ENCODE data around the gene RCOR1.

The RCOR1 gene

GRCh38 chr14:102654298-102654697, 61.8 kb downstream of the RCOR1 start:
- Histone ChIP-seq H3K4me3 (ENCODE audit: low read depth in 1 of 2, low read length in 2 of 2) (no peak overlapping the region), H3K4me1 (ENCODE audit: control insufficient read depth in 1 of 2, insufficient read depth in 2 of 2, low read length in 2 of 2) (peaks cover 0 to 2% of the 10 kb centered on the region in 2 donors), H3K9ac (ENCODE audit: low read depth in 1 of 2, low read length in 2 of 2) (no peak overlapping the region), H3K9me3 (ENCODE audit: control insufficient read depth in 1 of 2, low read length in 2 of 2) (no peaks in the 10 kb centered on the region), H3K36me3 (ENCODE audit: control insufficient read depth in 1 of 2, insufficient read depth in 2 of 2, low read length in 2 of 2) (no peaks in the 10 kb centered on the region), H3K27ac (ENCODE audit: low read depth, low read length) (no peak overlapping the region), H3K27me3 (ENCODE audit: control insufficient read depth in 1 of 2, insufficient read depth in 2 of 2, low read length in 2 of 2) (no peaks in the 10 kb centered on the region)

DNA sequence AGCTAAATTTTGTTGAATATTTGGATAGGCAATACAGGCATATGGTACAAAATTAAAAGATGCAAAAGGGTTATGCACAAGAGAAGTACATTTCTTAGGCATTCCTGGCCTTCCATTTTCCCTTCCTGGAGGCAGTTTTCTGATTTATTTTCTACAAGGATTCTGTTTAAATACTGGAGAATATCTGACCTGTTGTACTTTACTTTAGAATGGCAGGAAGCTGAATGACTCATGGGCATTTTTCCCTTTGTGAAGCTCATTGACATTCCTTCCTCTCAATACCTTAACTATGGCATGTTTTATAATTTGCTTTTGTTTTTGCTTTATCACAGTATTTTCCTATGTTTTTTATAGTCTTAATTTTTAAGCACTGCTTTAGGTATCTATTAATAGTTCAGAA, 62.7 kb downstream of the RCOR1 start:
- Histone ChIP-seq H3K4me1 (ENCODE audit: control insufficient read depth in 1 of 2, insufficient read depth in 2 of 2, low read length in 2 of 2) (peaks cover 0 to 2% of the 10 kb centered on the region in 2 donors), H3K9ac (ENCODE audit: low read depth in 1 of 2, low read length in 2 of 2) (no peak overlapping the region), H3K9me3 (ENCODE audit: control insufficient read depth in 1 of 2, low read length in 2 of 2) (no peaks in the 10 kb centered on the region), H3K27me3 (ENCODE audit: control insufficient read depth in 1 of 2, insufficient read depth in 2 of 2, low read length in 2 of 2) (no peaks in the 10 kb centered on the region), H3K27ac (ENCODE audit: low read depth, low read length) (no peak overlapping the region), H3K4me3 (ENCODE audit: low read depth in 1 of 2, low read length in 2 of 2) (no peak overlapping the region), H3K36me3 (ENCODE audit: control insufficient read depth in 1 of 2, insufficient read depth in 2 of 2, low read length in 2 of 2) (no peaks in the 10 kb centered on the region)

DNA sequence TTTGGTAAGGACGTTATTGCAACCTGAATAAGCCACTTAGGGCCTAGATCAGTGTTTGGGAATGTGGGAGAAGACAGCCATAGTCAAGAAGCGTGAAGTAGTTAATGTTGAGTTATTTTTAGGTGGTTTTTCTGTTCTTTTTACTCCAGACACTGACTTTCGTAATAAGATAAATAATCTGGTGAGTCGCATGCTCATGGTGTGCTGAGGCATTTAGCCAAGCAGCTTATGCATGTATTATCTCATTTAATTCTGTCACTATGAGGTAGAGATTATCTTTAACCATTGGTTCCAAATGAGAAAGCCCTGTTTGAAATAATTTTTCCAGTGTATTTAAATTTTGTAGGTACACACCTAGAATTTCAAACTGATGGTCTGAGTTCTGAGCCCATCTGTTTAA, 67.3 kb downstream of the RCOR1 start:
- Histone ChIP-seq H3K27ac (ENCODE audit: low read depth, low read length) (no peak overlapping the region), H3K4me1 (ENCODE audit: control insufficient read depth in 1 of 2, insufficient read depth in 2 of 2, low read length in 2 of 2) (peaks cover 2 to 11% of the 10 kb centered on the region in 2 donors), H3K36me3 (ENCODE audit: control insufficient read depth in 1 of 2, insufficient read depth in 2 of 2, low read length in 2 of 2) (no peaks in the 10 kb centered on the region), H3K4me3 (ENCODE audit: low read depth in 1 of 2, low read length in 2 of 2) (no peak overlapping the region), H3K27me3 (ENCODE audit: control insufficient read depth in 1 of 2, insufficient read depth in 2 of 2, low read length in 2 of 2) (no peaks in the 10 kb centered on the region), H3K9me3 (ENCODE audit: control insufficient read depth in 1 of 2, low read length in 2 of 2) (no peaks in the 10 kb centered on the region), H3K9ac (ENCODE audit: low read depth in 1 of 2, low read length in 2 of 2) (no peak overlapping the region)

- Histone ChIP-seq H3K4me1 (ENCODE audit: control insufficient read depth in 1 of 2, insufficient read depth in 2 of 2, low read length in 2 of 2) (peaks cover 9 to 20% of the 10 kb centered on the region in 2 donors), H3K27me3 (ENCODE audit: control insufficient read depth in 1 of 2, insufficient read depth in 2 of 2, low read length in 2 of 2) (no peaks in the 10 kb centered on the region), H3K36me3 (ENCODE audit: control insufficient read depth in 1 of 2, insufficient read depth in 2 of 2, low read length in 2 of 2) (no peaks in the 10 kb centered on the region), H3K4me3 (ENCODE audit: low read depth in 1 of 2, low read length in 2 of 2) (no peak overlapping the region), H3K27ac (ENCODE audit: low read depth, low read length) (no peak overlapping the region), H3K9ac (ENCODE audit: low read depth in 1 of 2, low read length in 2 of 2) (no peak overlapping the region), H3K9me3 (ENCODE audit: control insufficient read depth in 1 of 2, low read length in 2 of 2) (no peaks in the 10 kb centered on the region)
Measured at GRCh38 chr14:102661614-102662013, 69.2 kb downstream of the RCOR1 start.

DNA sequence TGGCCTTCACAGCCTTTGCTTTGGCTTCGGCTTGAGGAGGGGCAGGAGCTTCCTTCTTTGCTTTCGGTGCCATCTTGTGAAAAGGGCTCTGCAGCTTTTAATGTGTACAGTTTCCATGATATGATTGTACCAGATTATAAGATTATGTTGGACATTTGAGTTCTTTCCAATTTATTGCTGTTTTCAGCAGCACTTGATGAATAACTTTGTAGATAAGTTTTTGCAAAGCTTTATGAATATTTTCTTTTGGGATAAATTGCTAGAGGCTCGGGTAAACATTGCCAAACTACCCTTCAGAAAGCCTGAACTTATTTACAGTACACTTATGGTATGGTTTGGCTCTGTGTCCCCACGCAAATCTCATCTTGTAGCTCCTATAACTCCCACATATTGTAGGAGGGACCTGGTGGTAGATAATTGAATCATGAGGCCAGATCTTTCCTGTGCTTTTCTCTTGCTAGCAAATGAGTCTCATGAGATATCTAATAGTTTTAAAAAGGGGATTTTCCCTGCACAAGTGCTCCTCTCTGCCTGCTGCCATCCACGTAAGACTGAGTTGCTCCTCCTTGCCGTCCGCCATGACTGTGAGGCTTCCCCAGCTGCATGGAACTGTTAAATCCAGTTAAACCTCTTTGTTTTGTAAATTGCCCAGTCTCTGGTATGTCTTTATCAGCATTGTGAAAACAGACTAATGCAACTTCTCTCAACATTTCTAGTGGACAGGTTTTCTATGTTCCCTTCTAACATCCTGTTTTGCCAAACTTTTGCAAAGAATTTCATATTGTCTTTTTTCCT, 70.4 kb downstream of the RCOR1 start:
- H3K27me3 ChIP-seq (ENCODE audit: control insufficient read depth in 1 of 2, insufficient read depth in 2 of 2, low read length in 2 of 2) = no peaks in the 10 kb centered on the region

GRCh38 chr14:102663440-102663839, 71.0 kb downstream of the RCOR1 start:
- Histone ChIP-seq H3K4me3 (ENCODE audit: low read depth in 1 of 2, low read length in 2 of 2) (no peak overlapping the region), H3K9me3 (ENCODE audit: control insufficient read depth in 1 of 2, low read length in 2 of 2) (no peaks in the 10 kb centered on the region), H3K36me3 (ENCODE audit: control insufficient read depth in 1 of 2, insufficient read depth in 2 of 2, low read length in 2 of 2) (no peaks in the 10 kb centered on the region), H3K27ac (ENCODE audit: low read depth, low read length) (no peak overlapping the region), H3K27me3 (ENCODE audit: control insufficient read depth in 1 of 2, insufficient read depth in 2 of 2, low read length in 2 of 2) (no peaks in the 10 kb centered on the region), H3K4me1 (ENCODE audit: control insufficient read depth in 1 of 2, insufficient read depth in 2 of 2, low read length in 2 of 2) (peaks cover 9 to 20% of the 10 kb centered on the region in 2 donors), H3K9ac (ENCODE audit: low read depth in 1 of 2, low read length in 2 of 2) (no peak overlapping the region)

More for the DNA sequence above, 70.4 kb downstream of the RCOR1 start:
- H3K9me3 ChIP-seq (ENCODE audit: control insufficient read depth in 1 of 2, low read length in 2 of 2) = no peaks in the 10 kb centered on the region
- H3K27ac ChIP-seq (ENCODE audit: low read depth, low read length) = no peak overlapping the region
- H3K4me3 ChIP-seq (ENCODE audit: low read depth in 1 of 2, low read length in 2 of 2) = no peak overlapping the region
- H3K36me3 ChIP-seq (ENCODE audit: control insufficient read depth in 1 of 2, insufficient read depth in 2 of 2, low read length in 2 of 2) = no peaks in the 10 kb centered on the region
- no peak overlapping the region for H3K9ac ChIP-seq (ENCODE audit: low read depth in 1 of 2, low read length in 2 of 2)
- H3K4me1 ChIP-seq (ENCODE audit: control insufficient read depth in 1 of 2, insufficient read depth in 2 of 2, low read length in 2 of 2) = peaks cover 9 to 20% of the 10 kb centered on the region in 2 donors

GRCh38 chr14:102665621-102666020, 73.2 kb downstream of the RCOR1 start:
- Histone ChIP-seq H3K9me3 (ENCODE audit: control insufficient read depth in 1 of 2, low read length in 2 of 2) (no peaks in the 10 kb centered on the region), H3K36me3 (ENCODE audit: control insufficient read depth in 1 of 2, insufficient read depth in 2 of 2, low read length in 2 of 2) (no peaks in the 10 kb centered on the region), H3K9ac (ENCODE audit: low read depth in 1 of 2, low read length in 2 of 2) (no peak overlapping the region), H3K27ac (ENCODE audit: low read depth, low read length) (no peak overlapping the region), H3K4me1 (ENCODE audit: control insufficient read depth in 1 of 2, insufficient read depth in 2 of 2, low read length in 2 of 2) (peaks cover 9 to 20% of the 10 kb centered on the region in 2 donors), H3K27me3 (ENCODE audit: control insufficient read depth in 1 of 2, insufficient read depth in 2 of 2, low read length in 2 of 2) (no peaks in the 10 kb centered on the region), H3K4me3 (ENCODE audit: low read depth in 1 of 2, low read length in 2 of 2) (no peak overlapping the region)

- Histone ChIP-seq H3K4me3 (ENCODE audit: low read depth in 1 of 2, low read length in 2 of 2) (no peak overlapping the region), H3K9me3 (ENCODE audit: control insufficient read depth in 1 of 2, low read length in 2 of 2) (no peaks in the 10 kb centered on the region), H3K36me3 (ENCODE audit: control insufficient read depth in 1 of 2, insufficient read depth in 2 of 2, low read length in 2 of 2) (no peaks in the 10 kb centered on the region), H3K27me3 (ENCODE audit: control insufficient read depth in 1 of 2, insufficient read depth in 2 of 2, low read length in 2 of 2) (no peaks in the 10 kb centered on the region), H3K27ac (ENCODE audit: low read depth, low read length) (no peak overlapping the region), H3K4me1 (ENCODE audit: control insufficient read depth in 1 of 2, insufficient read depth in 2 of 2, low read length in 2 of 2) (peaks cover 9 to 20% of the 10 kb centered on the region in 2 donors), H3K9ac (ENCODE audit: low read depth in 1 of 2, low read length in 2 of 2) (no peak overlapping the region)
Measured at GRCh38 chr14:102666635-102667034, 74.2 kb downstream of the RCOR1 start.

GRCh38 chr14:102667703-102668102, 75.3 kb downstream of the RCOR1 start:
- Histone ChIP-seq H3K36me3 (ENCODE audit: control insufficient read depth in 1 of 2, insufficient read depth in 2 of 2, low read length in 2 of 2) (no peaks in the 10 kb centered on the region), H3K9me3 (ENCODE audit: control insufficient read depth in 1 of 2, low read length in 2 of 2) (no peaks in the 10 kb centered on the region), H3K4me3 (ENCODE audit: low read depth in 1 of 2, low read length in 2 of 2) (no peak overlapping the region), H3K9ac (ENCODE audit: low read depth in 1 of 2, low read length in 2 of 2) (no peak overlapping the region), H3K4me1 (ENCODE audit: control insufficient read depth in 1 of 2, insufficient read depth in 2 of 2, low read length in 2 of 2) (peaks cover 9 to 20% of the 10 kb centered on the region in 2 donors), H3K27me3 (ENCODE audit: control insufficient read depth in 1 of 2, insufficient read depth in 2 of 2, low read length in 2 of 2) (no peaks in the 10 kb centered on the region), H3K27ac (ENCODE audit: low read depth, low read length) (no peak overlapping the region)

GRCh38 chr14:102668291-102668873, 75.9 kb downstream of the RCOR1 start:
- H3K27me3 ChIP-seq (ENCODE audit: control insufficient read depth in 1 of 2, insufficient read depth in 2 of 2, low read length in 2 of 2) = no peaks in the 10 kb centered on the region
- H3K9me3 ChIP-seq (ENCODE audit: control insufficient read depth in 1 of 2, low read length in 2 of 2) = no peaks in the 10 kb centered on the region
- no peak overlapping the region for H3K27ac ChIP-seq (ENCODE audit: low read depth, low read length)
- peaks cover 9 to 14% of the 10 kb centered on the region in 2 donors for H3K4me1 ChIP-seq (ENCODE audit: control insufficient read depth in 1 of 2, insufficient read depth in 2 of 2, low read length in 2 of 2)
- no peaks in the 10 kb centered on the region for H3K36me3 ChIP-seq (ENCODE audit: control insufficient read depth in 1 of 2, insufficient read depth in 2 of 2, low read length in 2 of 2)
- no peak overlapping the region for H3K4me3 ChIP-seq (ENCODE audit: low read depth in 1 of 2, low read length in 2 of 2)
- no peak overlapping the region for H3K9ac ChIP-seq (ENCODE audit: low read depth in 1 of 2, low read length in 2 of 2)
